GM20431 (cell line): ENCODE measurements around the gene TRAPPC10.

Experiments
- in situ Hi-C: fragments of 300-500 bp; cut with MseI, MboI; formaldehyde crosslinking; loops from one replicate; pipeline ENCODE4 v1.15.0; 2020; ENCODE audit warnings: low sequenced_read_pairs; ENCODE audit not compliant: unreplicated experiment

TRAPPC10 gene

DNA sequence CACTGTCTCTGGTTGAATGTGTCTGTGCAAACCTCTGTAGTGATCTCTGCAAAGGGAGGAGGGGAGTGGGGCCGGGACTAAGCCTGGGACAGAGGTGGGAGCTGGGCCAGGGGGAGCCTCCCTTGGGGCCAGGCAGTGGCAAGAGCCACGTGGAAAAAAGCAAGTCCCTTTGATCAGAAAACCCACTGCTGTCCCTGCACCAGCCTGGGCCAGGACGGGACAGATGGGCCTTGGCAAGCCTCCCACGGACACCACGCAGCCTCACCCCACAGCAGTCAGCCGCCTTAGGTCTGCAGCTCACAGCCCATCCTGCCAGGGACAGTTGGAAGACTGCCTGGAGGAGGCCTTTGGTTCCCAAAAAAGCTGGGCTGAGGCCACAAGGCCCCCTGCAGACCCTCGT is 11.7 kb upstream of the TRAPPC10 start:
- in situ Hi-C loops, result no loop called here

GRCh38 chr21:44002511-44002910 is 9.6 kb upstream of the TRAPPC10 start:
- in situ Hi-C loops, result no loop called here

- in situ Hi-C loops, result no loop called here
Observed at GRCh38 chr21:44003307-44003966, 8.7 kb upstream of the TRAPPC10 start.

GRCh38 chr21:44005071-44005470 is 7.0 kb upstream of the TRAPPC10 start:
- in situ Hi-C loops, result no loop called here

DNA sequence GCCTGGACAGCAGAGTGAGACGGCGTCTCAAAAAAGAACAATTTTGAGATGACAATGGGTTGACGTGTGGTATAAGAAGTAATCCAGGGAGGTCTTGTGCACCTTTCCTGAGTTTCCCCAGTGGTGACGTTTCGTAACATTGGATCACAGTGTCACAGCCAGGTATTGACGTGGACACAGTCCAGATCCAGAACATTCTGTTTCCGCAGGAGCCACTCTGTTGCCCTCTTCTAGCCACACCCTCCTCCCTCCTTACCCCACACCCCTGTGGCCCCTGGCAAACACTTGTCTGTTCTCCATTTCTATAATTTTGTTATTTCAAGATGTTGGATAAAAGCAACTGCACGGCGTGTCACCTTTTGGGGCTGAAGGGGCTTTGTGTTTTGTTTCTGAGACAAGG is 6.5 kb upstream of the TRAPPC10 start:
- in situ Hi-C loops, result no loop called here

- in situ Hi-C loops, result no loop called here
Observed at GRCh38 chr21:44006017-44006619, 6.0 kb upstream of the TRAPPC10 start.

- in situ Hi-C loops, result no loop called here
Observed at GRCh38 chr21:44006656-44007055, 5.5 kb upstream of the TRAPPC10 start.

DNA sequence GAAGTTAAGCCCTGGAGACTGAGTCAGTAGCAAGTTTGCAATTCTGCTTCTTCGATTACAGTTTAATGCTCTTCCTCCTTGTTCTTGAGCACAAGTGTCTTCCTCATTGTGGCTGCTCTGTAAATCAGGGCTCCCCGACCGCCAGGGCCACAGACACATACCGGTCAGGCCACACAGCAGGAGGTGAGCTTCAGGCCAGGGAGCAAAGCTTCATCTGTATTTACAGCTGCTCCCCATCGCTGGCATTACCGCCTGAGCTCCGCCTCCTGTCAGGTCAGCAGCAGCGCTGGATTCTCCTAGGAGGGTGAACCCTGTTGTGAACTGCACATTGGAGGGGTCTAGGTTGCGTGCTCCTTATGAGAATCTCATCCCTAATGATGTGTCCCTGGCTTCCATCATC is 1.7 kb upstream of the TRAPPC10 start:
- in situ Hi-C loops, result no loop called here

- in situ Hi-C loops, result no loop called here
Observed at GRCh38 chr21:44011123-44011522, 986 bp upstream of the TRAPPC10 start.

DNA sequence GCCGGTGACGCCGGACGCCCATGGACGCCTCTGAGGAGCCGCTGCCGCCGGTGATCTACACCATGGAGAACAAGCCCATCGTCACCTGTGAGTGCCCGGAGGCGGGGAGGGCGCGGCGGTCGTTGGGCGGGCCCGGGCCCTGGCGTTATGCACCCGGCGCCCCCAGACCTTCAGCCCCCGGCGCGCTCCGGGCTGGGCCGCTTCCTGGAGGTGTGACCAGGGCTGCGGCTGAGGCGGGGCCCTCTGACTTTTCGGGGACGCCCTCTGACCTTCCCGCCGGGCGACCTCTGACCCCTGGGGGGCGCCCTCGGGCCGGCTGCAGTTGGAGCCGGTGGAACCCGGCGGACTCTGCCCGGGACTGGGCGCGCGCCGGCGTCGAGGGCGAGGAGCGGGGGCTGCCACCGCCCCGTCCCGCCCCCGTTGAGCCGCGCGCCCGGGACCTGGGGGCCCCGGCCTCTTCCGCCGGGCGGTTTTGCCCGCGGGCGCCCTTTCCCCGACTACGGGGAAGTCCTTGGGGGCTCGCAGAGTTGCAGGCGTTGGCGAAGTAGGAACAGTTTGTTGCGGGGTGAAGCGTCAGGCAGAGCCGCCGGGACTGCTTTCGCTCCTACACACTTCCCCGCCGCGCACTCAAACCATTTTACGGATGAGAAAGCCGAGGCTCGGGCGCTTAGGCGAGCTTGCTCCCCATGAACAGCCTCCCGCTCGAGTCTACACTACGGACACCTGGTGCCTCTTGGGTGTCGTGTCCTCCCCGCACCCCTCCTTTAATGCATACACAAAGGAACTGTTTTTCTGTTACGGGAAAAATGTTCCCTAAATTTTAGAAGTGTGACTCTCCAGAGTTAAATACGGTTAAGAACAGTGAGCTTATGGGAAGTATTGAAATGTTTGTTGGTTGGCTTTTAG is 618 bp downstream of the TRAPPC10 start:
- in situ Hi-C loops, result no loop called here

GRCh38 chr21:44013380-44014088 is 1.4 kb downstream of the TRAPPC10 start:
- in situ Hi-C loops, result no loop called here

- in situ Hi-C loops, result no loop called here
Observed at GRCh38 chr21:44017601-44018000, 5.5 kb downstream of the TRAPPC10 start.

GRCh38 chr21:44018127-44018526 is 6.0 kb downstream of the TRAPPC10 start:
- in situ Hi-C loops, result no loop called here

DNA sequence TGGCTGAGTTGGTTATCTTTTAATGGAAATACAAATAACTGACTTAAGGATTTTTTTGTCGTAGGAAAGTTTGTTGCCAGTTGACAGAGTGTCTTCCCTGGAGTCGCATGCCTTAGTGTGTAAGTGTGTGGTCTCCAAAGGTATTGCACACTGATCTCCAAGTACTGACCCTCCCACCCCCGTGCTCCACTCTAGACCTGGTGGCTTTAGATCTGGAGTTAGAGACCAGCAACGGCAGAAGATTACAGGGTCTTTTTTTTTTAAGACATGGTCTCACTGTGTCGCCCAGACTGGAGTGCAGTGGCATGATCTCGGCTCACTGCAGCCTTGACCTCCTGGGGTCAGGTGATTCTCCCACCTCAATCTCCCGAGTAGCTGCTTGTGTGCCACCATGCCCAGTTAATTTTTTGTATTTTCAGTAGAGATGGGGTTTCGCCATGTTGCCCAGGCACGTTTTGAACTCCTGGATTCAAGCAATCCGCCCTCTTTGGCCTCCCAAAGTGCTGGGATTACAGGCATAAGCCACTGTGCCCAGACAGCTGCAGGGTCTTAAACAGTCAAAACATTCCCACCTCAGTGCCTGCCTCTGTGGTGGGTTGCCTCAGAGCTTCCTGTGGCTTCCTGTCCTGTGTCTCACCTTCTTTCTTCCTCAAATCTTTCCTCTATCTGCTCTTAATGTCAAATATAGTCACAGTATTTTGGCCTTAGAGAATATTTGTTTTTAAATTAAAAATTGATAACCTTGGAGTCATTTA is 6.9 kb downstream of the TRAPPC10 start:
- in situ Hi-C loops, result no loop called here

DNA sequence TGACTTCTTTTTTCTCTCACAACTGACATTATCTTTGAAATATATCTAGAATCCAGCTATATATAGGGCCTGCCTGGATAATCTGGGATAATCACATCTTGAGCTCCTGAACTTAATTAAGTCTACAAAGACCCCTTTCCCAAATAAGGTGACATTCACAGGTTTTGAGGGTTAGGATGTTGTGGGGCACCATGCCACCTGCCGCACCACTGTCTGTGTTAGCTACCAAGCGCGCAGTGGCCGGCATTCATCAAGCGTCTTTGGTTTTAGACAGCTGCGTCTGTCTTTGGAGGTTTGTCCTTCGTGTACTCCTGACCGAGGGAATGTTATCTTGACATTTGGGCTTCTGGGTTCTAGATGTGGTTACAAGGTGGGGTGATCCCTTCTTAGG is 7.5 kb downstream of the TRAPPC10 start:
- in situ Hi-C loops, result no loop called here

DNA sequence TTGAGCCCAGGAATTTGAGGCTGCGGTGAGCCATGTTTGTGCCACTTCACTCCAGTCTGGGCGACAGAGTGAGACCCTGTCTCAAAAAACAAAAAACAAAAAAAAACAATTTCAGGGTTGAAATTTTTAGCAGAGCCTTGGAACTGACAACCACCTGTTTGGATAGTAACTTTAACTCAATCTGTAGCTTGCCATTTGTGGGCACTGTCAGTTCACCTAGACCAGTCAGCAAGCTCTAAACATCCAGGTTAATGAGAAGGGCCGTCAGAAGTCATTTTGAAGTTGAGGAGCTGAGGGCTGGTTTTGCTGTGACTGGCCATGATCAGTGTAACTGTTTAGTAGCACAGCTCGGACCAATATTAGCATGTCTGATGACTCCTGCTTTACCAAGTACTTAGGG is 8.4 kb downstream of the TRAPPC10 start:
- in situ Hi-C loops, result no loop called here

- in situ Hi-C loops, result no loop called here
Observed at GRCh38 chr21:44021064-44021463, 9.0 kb downstream of the TRAPPC10 start.

- in situ Hi-C loops, result no loop called here
Observed at GRCh38 chr21:44024257-44024656, 12.1 kb downstream of the TRAPPC10 start.

DNA sequence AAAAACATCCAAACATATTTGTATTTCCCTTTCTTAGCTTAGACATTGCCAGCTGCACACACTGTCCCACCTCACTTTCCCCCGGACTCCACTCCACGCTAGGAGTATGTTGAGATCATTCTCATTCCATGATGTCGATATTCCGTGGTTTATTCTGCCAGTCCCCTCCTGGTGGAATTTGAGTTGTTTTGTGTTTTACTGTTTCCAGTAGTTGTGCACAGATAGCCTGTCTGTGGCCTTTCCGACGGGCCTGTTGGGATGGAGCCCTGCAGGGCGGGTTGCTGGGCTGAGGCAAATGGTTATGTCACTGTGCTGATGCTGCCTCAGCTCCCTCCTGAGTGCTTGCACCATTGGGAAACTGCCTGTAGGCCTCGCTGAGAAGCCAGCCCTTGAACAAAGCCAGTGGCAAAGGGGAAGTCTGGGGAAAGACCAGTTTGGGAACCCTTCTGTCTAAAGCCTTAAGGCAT is 12.8 kb downstream of the TRAPPC10 start:
- in situ Hi-C loops, result no loop called here
